Caco-2 (cell line): ENCODE measurements around the gene PRDM1. TPM values are rescaled to one million over a fixed set of nuclear protein-coding genes. Genes with fewer than 3 reads are reported as not detected.

Experiments
- BruUV-seq: library from RNA; stranded (reverse); fragments of 400-500 nt; replicated peaks from 2 replicates; lab custom pipeline; 2021; lab: Mats Ljungman, UMichigan
- CTCF ChIA-PET: fragments of 300-600 bp; sonication (Branson Sonifier 250); formaldehyde crosslinking; loops from one replicate; lab custom pipeline; 2022; ENCODE audit warnings: antibody characterized with exemption; lab: Charles Lee
- POLR2A ChIA-PET: fragments of 300-600 bp; sonication (Branson Sonifier 250); formaldehyde crosslinking; loops from one replicate; lab custom pipeline; 2022; ENCODE audit warnings: antibody characterized with exemption; lab: Charles Lee
- DNase-seq, 2 experiments: peaks; one replicate each; pipeline versions ENCODE4 v3.0.0 to v3.0.0-alpha.2; 2020 to 2022
- H3K27me3 ChIP-seq: replicated peaks from 2 replicates; pipeline ENCODE4 v1.6.0; 2011; ENCODE audit warnings: low read length; ENCODE audit not compliant: control insufficient read depth, insufficient read depth
- H3K36me3 ChIP-seq: 2 replicates; pipeline ENCODE4 v1.5.1; 2011; ENCODE audit warnings: low read length; ENCODE audit not compliant: control insufficient read depth, insufficient read depth
- H3K4me1 ChIP-seq: fragments of 250-450 bp; sonication (Bioruptor Pico); 2 replicates; pipeline ENCODE4 v1.5.1; 2020; ENCODE audit warnings: mild to moderate bottlenecking
- H3K4me3 ChIP-seq: 2 replicates; pipeline ENCODE4 v1.5.1; 2011; ENCODE audit warnings: low read depth, mild to moderate bottlenecking, control low read depth, low read length
- H3K9me3 ChIP-seq: fragments of 250-450 bp; sonication (Bioruptor Pico); 2 replicates; pipeline ENCODE4 v1.5.1; 2020; ENCODE audit warnings: mild to moderate bottlenecking, moderate library complexity
- H3K27ac Mint-ChIP-seq: one replicate; pipeline ENCODE4 v1.8.0; 2022; ENCODE audit warnings: mixed read lengths; ENCODE audit not compliant: unreplicated experiment
- H3K27me3 Mint-ChIP-seq: one replicate; pipeline ENCODE4 v1.8.0; 2022; ENCODE audit warnings: mixed read lengths; ENCODE audit not compliant: insufficient read depth, unreplicated experiment
- H3K36me3 Mint-ChIP-seq: one replicate; pipeline ENCODE4 v1.8.0; 2022; ENCODE audit warnings: mild to moderate bottlenecking, mixed read lengths; ENCODE audit not compliant: insufficient read depth, unreplicated experiment
- H3K4me1 Mint-ChIP-seq: one replicate; pipeline ENCODE4 v1.8.0; 2022; ENCODE audit warnings: low read depth, mixed read lengths; ENCODE audit not compliant: unreplicated experiment
- H3K4me3 Mint-ChIP-seq: one replicate; pipeline ENCODE4 v1.8.0; 2022; ENCODE audit warnings: mild to moderate bottlenecking, moderate library complexity, mixed read lengths; ENCODE audit not compliant: unreplicated experiment
- H3K9me3 Mint-ChIP-seq: one replicate; pipeline ENCODE4 v1.8.0; 2022; ENCODE audit warnings: mixed read lengths; ENCODE audit not compliant: unreplicated experiment
- CTCF ChIP-seq, 2 experiments: fragments of 200-600 bp in 1 of 2; IDR thresholded peaks; 1 replicate in 1 of 2; 2 replicates in 1 of 2; pipeline versions ENCODE4 v1.5.1 to v1.8.0; 2011 to 2022; ENCODE audit warnings: antibody characterized with exemption in 1 of 2, control low read depth in 1 of 2, inconsistent platforms in 1 of 2, low read depth in 1 of 2, low read length in 1 of 2, mild to moderate bottlenecking in 1 of 2, moderate library complexity in 1 of 2; ENCODE audit not compliant: insufficient read depth in 1 of 2, severe bottlenecking in 1 of 2, unreplicated experiment in 1 of 2
- intact Hi-C: fragments of 100-400 bp; cut with micrococcal nuclease; formaldehyde crosslinking; loops from one replicate; pipeline ENCODE4 v1.10.0; 2022; ENCODE audit not compliant: unreplicated experiment
- total RNA-seq: library from RNA; stranded (reverse); gene quantifications from 2 replicates; pipeline ENCODE4 v1.2.3, GENCODE V29; 2022

The PRDM1 gene
- total RNA-seq, 1 experiment from 2014 or later = 10.4 TPM

DNA sequence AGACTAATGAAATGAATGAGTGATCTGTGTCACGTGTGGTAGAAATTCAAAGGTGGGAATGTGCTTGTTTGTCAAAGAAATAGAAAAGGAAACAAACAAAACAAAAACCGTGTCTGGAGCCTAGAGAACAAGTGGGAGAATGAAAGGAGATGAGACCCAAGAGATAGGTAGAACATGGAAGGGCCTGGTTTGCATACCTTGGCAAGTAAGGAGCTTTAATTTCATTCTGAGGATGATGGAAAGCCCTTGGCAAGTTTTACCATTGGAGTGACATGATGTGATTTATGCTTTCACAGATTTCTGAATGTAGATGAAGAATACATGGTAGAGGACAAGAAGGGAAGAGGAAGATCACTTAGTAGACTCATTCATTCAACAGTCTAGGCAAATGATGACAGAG lies 26.8 kb upstream of the PRDM1 start:
- BruUV-seq = no TSS peak
- Mint-ChIP-seq H3K27me3 (no peaks in the 10 kb centered on the region), H3K27ac (no peak overlapping the region), H3K4me1 (peaks cover 23% of the 10 kb centered on the region), H3K36me3 (no peaks in the 10 kb centered on the region), H3K4me3 (no peak overlapping the region), H3K9me3 (no peaks in the 10 kb centered on the region)
- no peaks in the 10 kb centered on the region for H3K9me3 ChIP-seq
- no peak for DNase-seq
- CTCF ChIA-PET = no interaction called here
- H3K4me1 ChIP-seq = peaks cover 32% of the 10 kb centered on the region
- no peaks in the 10 kb centered on the region for H3K27me3 ChIP-seq
- H3K36me3 ChIP-seq = peaks cover 2% of the 10 kb centered on the region; the same call in 1 of the 2 replicates
- TF ChIP-seq CTCF (IDR thresholded peaks at IDR 0.05; ENCODE audit: insufficient read depth in 1 of 2, low read depth in 1 of 2, low read length in 1 of 2, severe bottlenecking in 1 of 2, unreplicated experiment in 1 of 2) = no peak
- POLR2A ChIA-PET = no interaction called here
- intact Hi-C loops = no loop called here
- no peak overlapping the region for H3K4me3 ChIP-seq

GRCh38 chr6:106060167-106060566 lies 26.0 kb upstream of the PRDM1 start:
- ChIA-PET CTCF (no interaction called here), POLR2A (no interaction called here)
- no peaks in the 10 kb centered on the region for H3K9me3 ChIP-seq
- DNase-seq = no peak
- BruUV-seq = no TSS peak
- Mint-ChIP-seq H3K4me1 (peaks cover 17% of the 10 kb centered on the region), H3K9me3 (no peaks in the 10 kb centered on the region), H3K36me3 (no peaks in the 10 kb centered on the region), H3K27ac (no peak overlapping the region), H3K4me3 (no peak overlapping the region), H3K27me3 (no peaks in the 10 kb centered on the region)
- TF ChIP-seq CTCF (IDR thresholded peaks at IDR 0.05; ENCODE audit: insufficient read depth in 1 of 2, low read depth in 1 of 2, low read length in 1 of 2, severe bottlenecking in 1 of 2, unreplicated experiment in 1 of 2) = no peak
- H3K4me3 ChIP-seq = no peak overlapping the region
- peaks cover 2% of the 10 kb centered on the region; the same call in 1 of the 2 replicates for H3K36me3 ChIP-seq
- intact Hi-C loops = no loop called here
- no peaks in the 10 kb centered on the region for H3K27me3 ChIP-seq
- H3K4me1 ChIP-seq = peaks cover 24% of the 10 kb centered on the region

DNA sequence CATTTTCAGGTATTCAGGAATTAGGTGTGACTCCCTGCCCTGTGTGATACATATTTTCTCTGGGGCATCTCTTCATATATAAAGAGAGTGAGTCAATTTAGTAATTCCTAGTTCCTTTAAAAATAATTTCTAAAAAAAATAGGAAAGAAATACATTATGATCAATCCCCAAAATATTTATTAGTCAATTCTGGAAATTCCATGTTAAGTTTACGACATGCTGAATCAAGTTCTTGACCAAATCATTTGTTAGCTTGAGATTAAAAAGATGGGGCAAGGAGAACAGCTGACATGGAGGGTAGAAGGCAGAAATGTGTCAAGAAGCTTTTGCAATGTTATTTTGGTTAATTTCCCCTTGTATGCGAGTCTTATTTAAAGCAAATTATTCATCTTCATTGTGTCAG lies 22.7 kb upstream of the PRDM1 start:
- TF ChIP-seq CTCF (IDR thresholded peaks at IDR 0.05; ENCODE audit: insufficient read depth in 1 of 2, low read depth in 1 of 2, low read length in 1 of 2, severe bottlenecking in 1 of 2, unreplicated experiment in 1 of 2) = no peak
- Mint-ChIP-seq H3K27me3 (no peaks in the 10 kb centered on the region), H3K27ac (no peak overlapping the region), H3K4me1 (peaks cover 6% of the 10 kb centered on the region), H3K4me3 (no peak overlapping the region), H3K36me3 (peaks cover 5% of the 10 kb centered on the region), H3K9me3 (no peaks in the 10 kb centered on the region)
- DNase-seq = no peak
- ChIA-PET POLR2A (no interaction called here), CTCF (no interaction called here)
- no TSS peak for BruUV-seq
- Histone ChIP-seq H3K36me3 (no peaks in the 10 kb centered on the region; the same call in 1 of the 2 replicates), H3K27me3 (no peaks in the 10 kb centered on the region), H3K4me1 (no peaks in the 10 kb centered on the region), H3K9me3 (no peaks in the 10 kb centered on the region), H3K4me3 (no peak overlapping the region)
- intact Hi-C loops = no loop called here
